Testis (tissue), 2 donors: Measurements from ENCODE around the gene RGS2.

Experiments used
- CTCF ChIP-seq, 3 experiments: fragments of 450-650 bp in 2 of 3; fragments of 200-600 bp in 1 of 3; sonication (generic) in 1 of 3; IDR thresholded peaks; one replicate each; pipeline ENCODE4 v1.5.1; 2016 to 2019; ENCODE audit warnings: antibody characterized with exemption in 3 of 3, mild to moderate bottlenecking in 2 of 3, moderate library complexity in 1 of 3
- POLR2A ChIP-seq: fragments of 450-650 bp; IDR thresholded peaks from one replicate; pipeline ENCODE4 v1.6.1; 2017; ENCODE audit warnings: antibody characterized with exemption, mild to moderate bottlenecking, moderate library complexity

- TF ChIP-seq POLR2A: no peak
- no peak for TF ChIP-seq CTCF (IDR thresholded peaks at IDR 0.05)
These were observed 25.0 kb upstream of the RGS2 start for GRCh38 chr1:192783791-192784190.
